ENCODE data around the gene MET. TPM values are rescaled to one million over a fixed set of nuclear protein-coding genes. Genes with fewer than 3 reads are reported as not detected.

The MET gene
- total and polyA plus RNA-seq, 9 donors: 1.3 to 33.9 (median 5.8) TPM

DNA sequence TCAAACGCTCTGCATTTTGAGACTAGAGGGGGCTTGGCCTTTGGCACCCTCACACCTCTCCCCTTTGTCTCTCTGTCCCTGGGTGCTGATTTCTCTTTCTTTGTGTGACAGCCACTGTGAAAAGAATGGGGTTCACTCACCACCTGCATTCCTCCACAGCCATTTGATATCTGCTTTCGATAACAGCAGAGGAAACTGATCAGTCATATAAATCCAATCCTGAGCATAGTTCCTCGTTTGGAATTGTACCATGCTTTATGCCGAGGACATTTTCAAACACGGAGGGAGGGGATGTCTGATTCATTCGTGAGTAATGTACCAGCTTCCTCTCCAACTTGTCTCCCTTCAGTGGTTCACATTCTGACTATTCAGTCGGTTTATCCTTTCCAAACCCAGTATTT lies 15.8 kb downstream of the MET start:
- Histone ChIP-seq H3K36me3 (no peaks in the 10 kb centered on the region), H3K27ac (no peak overlapping the region), H3K27me3 (no peaks in the 10 kb centered on the region), H3K4me1 (ENCODE audit: insufficient read depth) (no peaks in the 10 kb centered on the region), H3K4me3 (no peak overlapping the region), H3K9me3 (no peaks in the 10 kb centered on the region)
- DNase-seq: no peak
- TF ChIP-seq POLR2A (IDR thresholded peaks at IDR 0.05): no peak
- no peak for TF ChIP-seq CTCF (IDR thresholded peaks at IDR 0.05)
- WGBS, 3 donors: 30 to 38% (median 36%) methylated on average over 7 of the region's 7 CpGs
- intact Hi-C loops (cut with DNase I): loop anchor here in 1 of 4 donors (10.0 kb wide), 1 partner anchor 107 kb away; no protein-coding TSS in a partner anchor

DNA sequence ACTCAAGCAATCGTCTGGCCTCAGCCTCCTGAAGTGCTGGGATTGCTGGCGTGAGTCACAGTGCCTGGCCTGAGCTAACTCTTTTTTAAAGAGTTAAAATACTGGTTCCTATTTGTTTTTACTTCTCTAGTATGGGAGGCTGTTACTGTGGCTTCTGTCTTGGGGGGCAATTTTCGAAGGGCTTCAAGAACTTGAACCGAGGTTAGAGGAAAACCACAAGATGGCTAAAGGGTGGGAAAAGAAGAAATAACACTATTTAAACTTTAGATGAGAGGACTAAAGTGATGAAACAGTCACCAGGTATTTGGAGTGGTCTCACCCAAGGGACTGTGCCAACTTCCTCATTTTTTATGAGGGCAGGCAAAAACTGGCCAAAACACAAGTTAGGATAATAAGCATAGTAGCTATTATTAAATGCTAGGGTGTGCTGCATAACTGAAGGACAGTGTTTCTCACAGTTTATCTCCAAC lies 17.8 kb downstream of the MET start:
- TF ChIP-seq POLR2A (IDR thresholded peaks at IDR 0.05): no peak
- TF ChIP-seq EP300 (IDR thresholded peaks at IDR 0.05): no peak
- no peak for TF ChIP-seq CTCF (IDR thresholded peaks at IDR 0.05)
- 81 to 87% (median 82%) methylated on average over 4 of the region's 4 CpGs for WGBS, 3 donors
- Histone ChIP-seq H3K27me3 (no peaks in the 10 kb centered on the region), H3K36me3 (no peaks in the 10 kb centered on the region), H3K4me3 (no peak overlapping the region), H3K4me1 (ENCODE audit: insufficient read depth) (no peaks in the 10 kb centered on the region), H3K9me3 (no peaks in the 10 kb centered on the region), H3K27ac (no peak overlapping the region)
- intact Hi-C loops (cut with DNase I): loop anchor here in 1 of 4 donors (10.0 kb wide), 1 partner anchor 105 kb away; no protein-coding TSS in a partner anchor
- no peak for DNase-seq

DNA sequence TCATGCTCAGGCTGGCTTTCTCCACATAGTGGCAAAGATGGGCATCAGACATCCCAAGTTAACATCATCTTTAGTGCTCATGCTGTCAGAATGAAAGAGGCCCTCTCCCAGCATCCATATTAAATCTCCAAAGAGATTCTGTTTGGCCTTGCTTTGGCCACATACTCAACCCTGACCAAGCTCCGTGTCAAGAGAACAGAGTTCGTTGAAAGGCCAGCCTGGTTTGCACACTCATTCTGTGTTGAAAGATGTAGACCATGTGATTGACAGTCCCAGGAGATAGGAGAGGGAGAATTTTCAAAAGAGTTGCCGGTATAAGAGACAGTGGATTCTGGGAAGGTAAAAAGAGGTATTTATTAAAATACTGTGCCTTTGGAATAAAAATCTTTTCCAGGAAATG lies 19.7 kb downstream of the MET start:
- no peaks in the 10 kb centered on the region for H3K9me3 ChIP-seq
- TF ChIP-seq CTCF (IDR thresholded peaks at IDR 0.05): no peak
- TF ChIP-seq POLR2A (IDR thresholded peaks at IDR 0.05): no peak
- TF ChIP-seq EP300 (IDR thresholded peaks at IDR 0.05): no peak
- no peaks in the 10 kb centered on the region for H3K27me3 ChIP-seq
- intact Hi-C loops (cut with DNase I): no loop called here
- H3K4me1 ChIP-seq (ENCODE audit: insufficient read depth): no peaks in the 10 kb centered on the region
- WGBS, 3 donors: 75 to 80% (median 79%) methylated on average over 3 of the region's 3 CpGs
- no peak overlapping the region for H3K27ac ChIP-seq
- no peak for DNase-seq
- H3K36me3 ChIP-seq: no peaks in the 10 kb centered on the region
- H3K4me3 ChIP-seq: no peak overlapping the region

GRCh38 chr7:116692401-116693308 lies 20.7 kb downstream of the MET start:
- intact Hi-C loops (cut with DNase I): no loop called here
- no peak for TF ChIP-seq POLR2A (IDR thresholded peaks at IDR 0.05)
- no peak for TF ChIP-seq CTCF (IDR thresholded peaks at IDR 0.05)
- no peak for TF ChIP-seq EP300 (IDR thresholded peaks at IDR 0.05)
- no peak for DNase-seq
- 87 to 89% (median 88%) methylated on average over 5 of the region's 5 CpGs for WGBS, 3 donors
- Histone ChIP-seq H3K4me1 (ENCODE audit: insufficient read depth) (no peaks in the 10 kb centered on the region), H3K4me3 (no peak overlapping the region), H3K27me3 (no peaks in the 10 kb centered on the region), H3K27ac (no peak overlapping the region), H3K9me3 (no peaks in the 10 kb centered on the region), H3K36me3 (no peaks in the 10 kb centered on the region)
